Activated CD8-positive, alpha-beta T cell treated with anti-CD3 and anti-CD28 coated beads for 36 hours (primary cell): ENCODE results near the gene MISP3. TPM values are rescaled to one million over a fixed set of nuclear protein-coding genes. Genes with fewer than 3 reads are reported as not detected.
"Not testable (repeated sequence)": the region's sequence is repeated elsewhere in the genome, so short reads cannot be mapped to it uniquely, and the experiment has no call there.

Experiments used
- ATAC-seq: fragments of 200-7000 bp; cut with Tn5 transposase; one replicate; pipeline ENCODE4 v1.10.0; 2021; ENCODE audit warnings: mild to moderate bottlenecking, moderate library complexity
- CTCF ChIA-PET: fragments of 350-600 bp; sonication (Branson Sonifier 250); formaldehyde crosslinking; loops from one replicate; lab custom pipeline; 2021; ENCODE audit warnings: antibody characterized with exemption; lab: Charles Lee
- POLR2A ChIA-PET: fragments of 350-600 bp; sonication (Branson Sonifier 250); formaldehyde crosslinking; loops from one replicate; lab custom pipeline; 2021; ENCODE audit warnings: antibody characterized with exemption; lab: Charles Lee
- DNase-seq: peaks from one replicate; pipeline ENCODE4 v3.0.0-alpha.2; 2020
- H3K27ac Mint-ChIP-seq: one replicate; pipeline ENCODE4 v1.8.0; 2021; ENCODE audit warnings: mild to moderate bottlenecking, mixed read lengths
- H3K27me3 Mint-ChIP-seq: one replicate; pipeline ENCODE4 v1.8.0; 2021; ENCODE audit warnings: mixed read lengths
- H3K36me3 Mint-ChIP-seq: one replicate; pipeline ENCODE4 v1.8.0; 2021; ENCODE audit warnings: low read depth, mixed read lengths
- H3K4me1 Mint-ChIP-seq: one replicate; pipeline ENCODE4 v1.8.0; 2021; ENCODE audit warnings: low read depth, mixed read lengths
- H3K4me3 Mint-ChIP-seq: one replicate; pipeline ENCODE4 v1.8.0; 2021; ENCODE audit warnings: mild to moderate bottlenecking, moderate library complexity, mixed read lengths
- H3K9me3 Mint-ChIP-seq: one replicate; pipeline ENCODE4 v1.8.0; 2021; ENCODE audit warnings: mixed read lengths
- intact Hi-C: fragments of 100-400 bp; cut with micrococcal nuclease; formaldehyde crosslinking; loops from one replicate; pipeline ENCODE4 v1.10.0; 2022
- total RNA-seq, 2 experiments: library from RNA; stranded (reverse); gene quantifications; one replicate each; pipeline ENCODE4 v1.2.3, GENCODE V29; 2021
- TF ChIP-seq, protein P1 (sequence below): fragments of 200-600 bp; IDR thresholded peaks from one replicate; pipeline ENCODE4 v1.8.0; 2022; ENCODE audit warnings: antibody characterized with exemption, mild to moderate bottlenecking

MISP3 gene
- 1 to 10 TPM; 1.4 to 1.5 TPM for total RNA-seq

DNA sequence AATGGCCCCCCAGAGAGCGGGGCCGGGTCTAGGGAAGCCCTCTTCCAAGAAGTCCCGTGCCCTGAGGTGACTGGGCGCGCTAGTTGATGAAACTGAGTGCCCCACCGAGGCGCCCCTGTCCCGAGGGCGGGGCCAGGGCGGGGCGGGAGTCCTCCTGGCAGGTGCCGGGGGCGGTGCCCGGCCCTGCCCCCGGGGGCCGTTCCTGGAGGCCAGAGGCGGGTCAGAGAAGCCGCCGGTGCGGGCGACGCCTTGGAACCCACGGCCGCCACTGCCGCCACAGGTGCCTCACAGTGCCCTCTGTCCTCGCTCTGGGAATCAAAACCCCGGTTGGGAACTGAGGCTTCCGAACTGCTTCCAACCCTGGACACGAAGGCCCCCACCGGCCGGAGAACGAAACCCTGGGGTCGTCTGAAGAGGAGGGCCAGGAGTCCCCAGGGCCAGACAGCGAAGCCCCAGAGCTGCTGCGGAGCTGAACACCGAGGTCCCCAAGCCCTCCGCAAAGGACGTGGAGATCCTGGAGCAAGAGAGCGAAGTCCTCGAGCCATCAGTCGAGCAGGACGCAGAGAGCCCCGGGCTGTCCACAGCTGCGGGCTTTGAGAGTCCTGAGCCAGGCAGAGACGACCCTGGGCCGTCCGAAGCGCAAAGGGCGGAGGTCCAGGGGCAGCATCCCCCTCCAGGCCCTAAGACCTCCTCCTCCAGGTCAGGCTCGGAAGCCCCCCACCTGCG, at the start of gene MISP3:
TSS of gene MISP3 (plus strand) at position 252 of the 726 bp plus-strand sequence. CDS start 524 bp downstream, outside the sequence.
- H3K4me1 Mint-ChIP-seq = peaks cover 11% of the 10 kb centered on the region
- peak within 1 kb of the TSS; percentile 76 for H3K27ac Mint-ChIP-seq
- CTCF ChIA-PET = interaction anchor here (0.6 to 6.4 kb wide), 33 partner anchors 8 to 207 kb away, joined by 3 to 86 read pairs (median 4); partner anchors contain the start of genes ASF1B, BRME1, CC2D1A and IL27RA
- DNase-seq (peak; percentile 66), ATAC-seq (peak; percentile 27)
- intact Hi-C loops = no loop called here
- TF ChIP-seq, protein P1, sequence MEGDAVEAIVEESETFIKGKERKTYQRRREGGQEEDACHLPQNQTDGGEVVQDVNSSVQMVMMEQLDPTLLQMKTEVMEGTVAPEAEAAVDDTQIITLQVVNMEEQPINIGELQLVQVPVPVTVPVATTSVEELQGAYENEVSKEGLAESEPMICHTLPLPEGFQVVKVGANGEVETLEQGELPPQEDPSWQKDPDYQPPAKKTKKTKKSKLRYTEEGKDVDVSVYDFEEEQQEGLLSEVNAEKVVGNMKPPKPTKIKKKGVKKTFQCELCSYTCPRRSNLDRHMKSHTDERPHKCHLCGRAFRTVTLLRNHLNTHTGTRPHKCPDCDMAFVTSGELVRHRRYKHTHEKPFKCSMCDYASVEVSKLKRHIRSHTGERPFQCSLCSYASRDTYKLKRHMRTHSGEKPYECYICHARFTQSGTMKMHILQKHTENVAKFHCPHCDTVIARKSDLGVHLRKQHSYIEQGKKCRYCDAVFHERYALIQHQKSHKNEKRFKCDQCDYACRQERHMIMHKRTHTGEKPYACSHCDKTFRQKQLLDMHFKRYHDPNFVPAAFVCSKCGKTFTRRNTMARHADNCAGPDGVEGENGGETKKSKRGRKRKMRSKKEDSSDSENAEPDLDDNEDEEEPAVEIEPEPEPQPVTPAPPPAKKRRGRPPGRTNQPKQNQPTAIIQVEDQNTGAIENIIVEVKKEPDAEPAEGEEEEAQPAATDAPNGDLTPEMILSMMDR = no peak
- no peaks in the 10 kb centered on the region for H3K9me3 Mint-ChIP-seq
- peak within 1 kb of the TSS; percentile 94 for H3K4me3 Mint-ChIP-seq
- no peaks in the 10 kb centered on the region for H3K36me3 Mint-ChIP-seq
- POLR2A ChIA-PET = interaction anchor here (0.7 to 2.0 kb wide), 4 partner anchors 13 to 187 kb away, joined by 3 to 7 read pairs (median 4); no protein-coding TSS in a partner anchor
- peaks cover 2% of the 10 kb centered on the region for H3K27me3 Mint-ChIP-seq

DNA sequence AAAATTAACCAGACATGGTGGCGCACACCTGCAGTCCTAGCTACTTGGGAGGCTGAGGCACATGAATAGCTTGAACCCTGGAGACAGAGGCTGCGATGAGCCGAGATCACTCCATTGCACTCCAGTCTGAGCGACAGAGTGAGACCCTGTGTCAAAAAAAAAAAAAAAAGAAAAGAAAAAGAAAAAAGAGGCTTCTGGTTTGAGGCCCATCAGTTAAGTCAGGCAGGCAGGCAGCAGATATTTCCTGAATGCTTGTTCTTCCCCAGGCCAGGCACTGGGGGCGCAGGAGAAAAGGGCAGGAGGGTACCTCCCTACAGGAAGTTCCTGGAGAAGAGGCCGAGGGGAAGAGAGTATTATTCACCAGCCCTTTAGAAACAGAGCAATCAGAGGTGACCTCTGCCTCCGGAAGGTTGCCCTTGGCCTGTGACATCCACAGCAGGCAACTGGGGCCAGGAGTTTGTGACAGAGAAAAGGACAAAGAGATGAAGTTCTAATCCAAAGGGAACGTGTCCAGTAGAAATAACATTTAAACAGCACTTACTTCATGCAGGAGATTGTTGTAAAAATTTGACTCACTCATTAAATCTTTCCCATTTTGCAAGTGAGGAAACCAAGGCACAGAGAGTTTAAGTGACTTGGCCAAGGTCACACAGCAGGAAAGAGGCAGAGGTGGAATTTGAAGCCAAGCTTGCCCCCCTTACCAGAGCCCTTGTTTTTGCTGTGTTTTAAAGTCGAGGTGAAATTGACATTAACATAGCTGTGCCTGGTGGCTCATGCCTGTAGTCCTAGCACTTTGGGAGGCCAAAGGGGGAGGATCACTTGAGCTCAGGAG, 49.0 kb upstream of the MISP3 start:
- ChIA-PET POLR2A (no interaction called here), CTCF (interaction anchor here (1.2 kb wide), 1 partner anchor 12 kb away, joined by 4 read pairs; no protein-coding TSS in a partner anchor)
- no peaks in the 10 kb centered on the region for H3K27me3 Mint-ChIP-seq
- peak; percentile 46 for ATAC-seq
- DNase-seq = peak; percentile 30
- H3K4me1 Mint-ChIP-seq = peaks cover 8% of the 10 kb centered on the region
- H3K9me3 Mint-ChIP-seq = no peaks in the 10 kb centered on the region
- TF ChIP-seq, protein P1 = no peak
- intact Hi-C loops = no loop called here
- H3K4me3 Mint-ChIP-seq = no peak overlapping the region
- peak overlapping the region; percentile 46 for H3K27ac Mint-ChIP-seq
- H3K36me3 Mint-ChIP-seq = no peaks in the 10 kb centered on the region

DNA sequence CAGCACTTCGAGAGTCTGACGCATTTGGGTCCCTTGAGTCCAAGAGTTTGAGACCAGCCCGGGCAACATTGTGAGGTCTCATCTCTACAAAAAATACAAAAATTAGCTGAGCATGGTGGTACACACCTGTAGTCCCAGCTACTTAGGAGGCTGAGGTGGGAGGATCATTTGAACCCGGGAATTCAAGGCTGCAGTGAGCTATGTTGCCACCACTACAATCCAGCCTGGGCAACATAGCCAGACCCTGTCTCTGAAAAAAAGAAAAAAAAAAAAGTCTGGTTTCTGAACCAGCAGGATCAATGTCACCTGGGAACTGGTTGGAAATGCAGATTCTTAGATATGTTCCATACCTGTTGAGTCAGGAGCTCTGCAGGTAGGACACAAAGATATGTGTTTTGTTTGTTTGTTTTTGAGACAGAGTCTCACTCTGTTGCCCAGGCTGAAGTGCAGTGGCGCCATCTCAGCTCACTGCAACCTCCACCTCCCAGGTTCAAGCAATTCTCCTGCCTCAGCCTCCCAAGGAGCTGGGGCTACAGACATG, 45.9 kb upstream of the MISP3 start:
- DNase-seq, H3K36me3 Mint-ChIP-seq, H3K27me3 Mint-ChIP-seq, ATAC-seq, H3K9me3 Mint-ChIP-seq, intact Hi-C loops, H3K4me3 Mint-ChIP-seq, H3K27ac Mint-ChIP-seq: not testable (repeated sequence)
- H3K4me1 Mint-ChIP-seq = peaks cover 12% of the 10 kb centered on the region
- ChIA-PET POLR2A (interaction anchor here (1.0 kb wide), 1 partner anchor 22 kb away, joined by 3 read pairs; no protein-coding TSS in a partner anchor), CTCF (interaction anchor here (0.7 to 1.7 kb wide), 3 partner anchors 21 to 49 kb away, joined by 3 to 5 read pairs (median 4); no protein-coding TSS in a partner anchor)

DNA sequence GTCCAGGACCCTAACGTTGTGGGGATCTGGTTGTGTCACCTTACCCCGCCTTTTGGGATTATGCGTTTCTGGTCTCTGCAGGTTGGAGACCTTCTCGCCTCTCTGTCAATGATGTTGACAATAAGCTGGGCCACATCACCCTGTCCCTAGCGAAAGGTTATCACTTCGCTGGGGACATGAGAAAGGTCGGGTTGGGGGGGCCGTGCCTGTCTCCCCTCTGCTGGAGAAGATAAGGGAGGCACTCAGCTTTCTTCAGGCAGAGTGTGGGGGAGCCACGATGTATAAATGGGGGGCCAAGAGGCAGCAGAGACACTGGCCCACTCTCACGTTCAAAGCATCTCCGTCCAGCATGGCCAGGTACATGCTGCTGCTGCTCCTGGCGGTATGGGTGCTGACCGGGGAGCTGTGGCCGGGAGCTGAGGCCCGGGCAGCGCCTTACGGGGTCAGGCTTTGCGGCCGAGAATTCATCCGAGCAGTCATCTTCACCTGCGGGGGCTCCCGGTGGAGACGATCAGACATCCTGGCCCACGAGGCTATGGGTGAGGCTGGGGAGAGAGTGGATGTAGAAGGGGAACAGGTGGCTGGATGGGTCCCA, 44.6 kb upstream of the MISP3 start, which contains the start of gene RLN3:
TSS of gene RLN3 (plus strand) at position 293 of the 595 bp plus-strand sequence. CDS start at position 350, 57 bp downstream.
- Mint-ChIP-seq H3K36me3 (peaks cover 5% of the 10 kb centered on the region), H3K4me1 (peaks cover 16% of the 10 kb centered on the region), H3K27ac (no peak within 1 kb of the TSS), H3K4me3 (no peak within 1 kb of the TSS), H3K9me3 (no peaks in the 10 kb centered on the region), H3K27me3 (no peaks in the 10 kb centered on the region)
- TF ChIP-seq, protein P1 = no peak
- CTCF ChIA-PET = interaction anchor here (1.3 to 1.5 kb wide), 2 partner anchors 15 to 87 kb away, joined by 3 to 6 read pairs; no protein-coding TSS in a partner anchor
- intact Hi-C loops = no loop called here
- ATAC-seq (no peak), DNase-seq (no peak)
- POLR2A ChIA-PET = no interaction called here

DNA sequence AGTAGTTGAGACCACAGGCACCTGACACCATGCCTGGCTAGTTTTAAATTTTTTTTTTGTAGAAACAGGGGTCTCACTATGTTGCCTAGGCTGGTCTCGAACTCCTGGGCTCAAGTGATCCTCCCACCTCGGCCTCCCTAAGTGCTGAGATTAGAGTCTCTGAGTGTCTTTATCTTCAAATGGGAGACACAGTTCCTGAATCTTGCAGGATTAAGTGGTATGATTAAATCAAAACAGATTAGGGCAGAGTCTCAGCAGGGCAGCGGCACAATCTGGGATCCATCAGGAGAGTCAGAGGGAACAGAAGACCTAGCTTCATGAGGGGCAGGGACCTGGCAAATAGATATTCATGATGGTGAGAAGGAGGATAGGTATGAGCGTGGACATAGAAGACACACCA, 43.7 kb upstream of the MISP3 start:
- Mint-ChIP-seq H3K4me1 (peaks cover 13% of the 10 kb centered on the region), H3K27ac (no peak overlapping the region), H3K27me3 (no peaks in the 10 kb centered on the region), H3K9me3 (no peaks in the 10 kb centered on the region), H3K4me3 (no peak overlapping the region), H3K36me3 (peaks cover 7% of the 10 kb centered on the region)
- TF ChIP-seq, protein P1 = no peak
- intact Hi-C loops = no loop called here
- CTCF ChIA-PET = interaction anchor here (0.8 to 1.5 kb wide), 4 partner anchors 14 to 108 kb away, joined by 3 to 6 read pairs (median 4); partner anchors contain the start of gene ASF1B
- POLR2A ChIA-PET = no interaction called here
- no peak for ATAC-seq
- no peak for DNase-seq
